Left ventricle myocardium superior (tissue), 1 donor: Measurements from ENCODE around the gene SRPRB. TPM values are rescaled to one million over a fixed set of nuclear protein-coding genes. Genes with fewer than 3 reads are reported as not detected.
A peak's percentile ranks its signal among the peaks of the same experiment; 100 is the strongest.
"Not testable (repeated sequence)": the region's sequence is repeated elsewhere in the genome, so short reads cannot be mapped to it uniquely, and the experiment has no call there.

ENCODE experiments used
- ATAC-seq: fragments of 200-7000 bp; cut with Tn5 transposase; one replicate; pipeline ENCODE4 v1.9.1; 2020; ENCODE audit warnings: mild to moderate bottlenecking, moderate library complexity
- DNase-seq: peaks from one replicate; pipeline ENCODE4 v3.0.0-alpha.2; 2020
- intact Hi-C: fragments of 100-400 bp; cut with micrococcal nuclease; formaldehyde crosslinking; loops from one replicate; pipeline ENCODE4 v1.11.0; 2022
- total RNA-seq: library from RNA; stranded (reverse); fragmentation: NEBNext Ultra II Directional; extraction: Animal tissue kit (Norgen Biotek cat#: 25700); gene quantifications from one replicate; pipeline ENCODE4 v1.2.1, GENCODE V29; 2021
- donor health status: DM: no; HTN: yes; CAD: no; lungs with severe emphysema.

Gene SRPRB
- total RNA-seq, 1 donor from 2014 or later = 29.1 TPM

GRCh38 chr3:133776794-133777438 is 28.7 kb upstream of the SRPRB start:
- ATAC-seq (no peak), DNase-seq (no peak)
- intact Hi-C loops = no loop called here

GRCh38 chr3:133777807-133778568 is 27.6 kb upstream of the SRPRB start:
- ATAC-seq (no peak), DNase-seq (no peak)
- intact Hi-C loops = no loop called here

- intact Hi-C loops = no loop called here
- DNase-seq (no peak), ATAC-seq (no peak)
These were observed 25.9 kb upstream of the SRPRB start for GRCh38 chr3:133779626-133780203.

- DNase-seq, intact Hi-C loops, ATAC-seq: not testable (repeated sequence)
These were observed 24.9 kb upstream of the SRPRB start for GRCh38 chr3:133780756-133781155.

GRCh38 chr3:133781570-133781969 is 24.0 kb upstream of the SRPRB start:
- intact Hi-C loops = no loop called here
- no peak for ATAC-seq
- DNase-seq = no peak

GRCh38 chr3:133782454-133782853 is 23.2 kb upstream of the SRPRB start:
- intact Hi-C loops = no loop called here
- DNase-seq (no peak), ATAC-seq (no peak)

GRCh38 chr3:133783762-133784161 is 21.9 kb upstream of the SRPRB start:
- intact Hi-C loops = no loop called here
- DNase-seq = no peak
- no peak for ATAC-seq

- ATAC-seq (no peak), DNase-seq (no peak)
- intact Hi-C loops = no loop called here
These were observed 17.6 kb upstream of the SRPRB start for GRCh38 chr3:133788024-133788423.

- DNase-seq = no peak
- no peak for ATAC-seq
- intact Hi-C loops = no loop called here
These were observed 13.3 kb upstream of the SRPRB start for GRCh38 chr3:133792171-133792763.

- intact Hi-C loops = no loop called here
- ATAC-seq (no peak), DNase-seq (no peak)
These were observed 8.1 kb upstream of the SRPRB start for GRCh38 chr3:133797396-133798105.

GRCh38 chr3:133799794-133800585 is 5.6 kb upstream of the SRPRB start:
- DNase-seq (no peak), ATAC-seq (peak; percentile 54)
- intact Hi-C loops = no loop called here

- no peak for ATAC-seq
- no peak for DNase-seq
- intact Hi-C loops = no loop called here
These were observed 2.1 kb upstream of the SRPRB start for GRCh38 chr3:133803469-133803868.

- DNase-seq = no peak
- intact Hi-C loops = no loop called here
- ATAC-seq = no peak
These were observed 719 bp upstream of the SRPRB start for GRCh38 chr3:133804896-133805295.

GRCh38 chr3:133805384-133805701 is 272 bp upstream of the SRPRB start:
- ATAC-seq = no peak
- DNase-seq = no peak
- intact Hi-C loops = no loop called here

- ATAC-seq = no peak
- intact Hi-C loops = no loop called here
- no peak for DNase-seq
These were observed 7.3 kb downstream of the SRPRB start for GRCh38 chr3:133812872-133813271.

- DNase-seq (no peak), ATAC-seq (no peak)
- intact Hi-C loops = loop anchor here (5.0 kb wide), 1 partner anchor 112 kb away; no protein-coding TSS in a partner anchor
These were observed 9.8 kb downstream of the SRPRB start for GRCh38 chr3:133815386-133815785.

- intact Hi-C loops = loop anchor here (10.0 kb wide), 1 partner anchor 75 kb away; the partner anchor contains the start of gene RAB6B
- DNase-seq (no peak), ATAC-seq (no peak)
These were observed 14.5 kb downstream of the SRPRB start for GRCh38 chr3:133820129-133820528.

GRCh38 chr3:133820889-133821675 is 15.5 kb downstream of the SRPRB start:
- ATAC-seq (no peak), DNase-seq (no peak)
- intact Hi-C loops = loop anchor here (10.0 kb wide), 1 partner anchor 74 kb away; the partner anchor contains the start of gene RAB6B
